Hepatocyte (in vitro differentiated cells): Measurements from ENCODE around the gene ADAMTS5. TPM values are rescaled to one million over a fixed set of nuclear protein-coding genes. Genes with fewer than 3 reads are reported as not detected.

Source experiments
- DNase-seq: peaks from one replicate; pipeline ENCODE4 v3.0.0-alpha.2; 2016; ENCODE audit warnings: low spot score
- H2AFZ ChIP-seq: fragments of 200-600 bp; sonication (generic); 2 replicates; pipeline ENCODE4 v1.6.0; 2016; ENCODE audit warnings: antibody characterized with exemption, mild to moderate bottlenecking
- H3K27ac ChIP-seq: fragments of 200-600 bp; sonication (generic); 2 replicates; pipeline ENCODE4 v1.5.1; 2016; ENCODE audit warnings: mild to moderate bottlenecking
- H3K27me3 ChIP-seq: fragments of 200-600 bp; sonication (generic); 2 replicates; pipeline ENCODE4 v1.6.1; 2016
- H3K36me3 ChIP-seq: fragments of 200-600 bp; sonication (generic); replicated peaks from 2 replicates; pipeline ENCODE4 v1.5.1; 2016; ENCODE audit warnings: low read depth; ENCODE audit not compliant: insufficient read depth
- H3K4me1 ChIP-seq: fragments of 200-600 bp; sonication (generic); 2 replicates; pipeline ENCODE4 v1.5.1; 2016; ENCODE audit warnings: mild to moderate bottlenecking, moderate library complexity; ENCODE audit not compliant: insufficient read depth
- H3K4me2 ChIP-seq: fragments of 200-600 bp; sonication (generic); 2 replicates; pipeline ENCODE4 v1.6.0; 2016
- H3K4me3 ChIP-seq: fragments of 200-600 bp; sonication (generic); 2 replicates; pipeline ENCODE4 v1.5.1; 2016; ENCODE audit warnings: mild to moderate bottlenecking
- H3K79me2 ChIP-seq: fragments of 200-600 bp; sonication (generic); 2 replicates; pipeline ENCODE4 v1.6.0; 2017; ENCODE audit warnings: mild to moderate bottlenecking
- H3K9me2 ChIP-seq: fragments of 200-600 bp; sonication (generic); replicated peaks from 2 replicates; pipeline ENCODE4 v1.6.0; 2017; ENCODE audit warnings: mild to moderate bottlenecking; ENCODE audit not compliant: insufficient read depth
- H3K9me3 ChIP-seq: fragments of 200-600 bp; sonication (generic); 2 replicates; pipeline ENCODE4 v1.5.1; 2016; ENCODE audit warnings: low read depth, mild to moderate bottlenecking
- H4K20me1 ChIP-seq: fragments of 200-600 bp; sonication (generic); 2 replicates; pipeline ENCODE4 v1.6.0; 2016; ENCODE audit warnings: mild to moderate bottlenecking; ENCODE audit not compliant: insufficient read depth, poor library complexity, severe bottlenecking
- EZH2 ChIP-seq: fragments of 200-600 bp; sonication (generic); IDR thresholded peaks from 2 replicates; pipeline ENCODE4 v1.6.1; 2016; ENCODE audit warnings: antibody characterized with exemption, mild to moderate bottlenecking, borderline replicate concordance
- EZH2phosphoT487 ChIP-seq: fragments of 200-600 bp; sonication (generic); IDR thresholded peaks from one replicate; pipeline ENCODE4 v1.6.1; 2018; ENCODE audit warnings: antibody characterized with exemption, mild to moderate bottlenecking, low read depth, moderate library complexity; ENCODE audit not compliant: unreplicated experiment, severe bottlenecking
- WGBS: methylation state at CpG from one replicate; pipeline ENCODE4 v1.1.6; 2016; ENCODE audit warnings: low lambda C conversion rate; ENCODE audit errors: missing lambda C conversion rate; 5-methylcytosine and 5-hydroxymethylcytosine counted together
- polyA plus RNA-seq: library from polyadenylated mRNA; unstranded; fragments of >200 nt; fragmentation: Nextera tagmentation; extraction: Ambion mirVana; gene quantifications from 2 replicates; pipeline ENCODE4 v1.2.1, GENCODE V29; 2016
- total RNA-seq: library from RNA; depleted of rRNA; stranded (reverse); fragments of >200 nt; gene quantifications from 2 replicates; pipeline ENCODE4 v1.2.3, GENCODE V29; 2014
- TF ChIP-seq, protein P1 (sequence below): fragments of 200-600 bp; sonication (generic); IDR thresholded peaks from 2 replicates; pipeline ENCODE4 v1.5.1; 2016; ENCODE audit warnings: antibody characterized with exemption, mild to moderate bottlenecking; ENCODE audit not compliant: poor library complexity

The ADAMTS5 gene
- total and polyA plus RNA-seq, 2 experiments from 2014 or later: 1.4 to 3.1 TPM

DNA sequence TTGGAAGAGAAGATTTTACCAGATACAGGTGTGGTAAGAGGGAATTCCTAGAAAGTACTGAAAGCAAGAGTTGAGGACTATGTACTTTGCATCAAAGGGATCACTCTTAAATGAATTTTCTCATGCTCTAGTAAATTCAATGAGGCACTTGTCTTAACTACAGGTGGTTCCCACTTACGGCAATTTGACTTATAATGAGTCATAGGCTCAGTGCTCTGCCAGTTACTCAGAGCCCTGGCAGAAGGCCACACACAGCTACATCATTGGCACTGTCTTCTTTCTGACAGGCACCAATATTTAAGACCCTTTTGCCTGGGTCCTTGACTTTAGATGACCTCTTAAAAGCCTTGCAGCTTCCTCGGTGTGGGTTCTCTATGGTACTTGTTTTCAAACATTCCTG, 15.9 kb upstream of the ADAMTS5 start:
- Histone ChIP-seq H2AFZ (no peak overlapping the region), H3K9me3 (no peaks in the 10 kb centered on the region), H3K4me2 (no peak overlapping the region), H3K27ac (no peak overlapping the region), H3K4me3 (no peak overlapping the region), H3K4me1 (no peaks in the 10 kb centered on the region), H3K9me2 (no peaks in the 10 kb centered on the region), H3K36me3 (no peaks in the 10 kb centered on the region), H4K20me1 (no peaks in the 10 kb centered on the region), H3K79me2 (no peaks in the 10 kb centered on the region), H3K27me3 (no peaks in the 10 kb centered on the region)
- 98% methylated on average over 2 of the region's 2 CpGs for WGBS
- no peak for DNase-seq
- no peak for TF ChIP-seq EZH2
- TF ChIP-seq, protein P1, sequence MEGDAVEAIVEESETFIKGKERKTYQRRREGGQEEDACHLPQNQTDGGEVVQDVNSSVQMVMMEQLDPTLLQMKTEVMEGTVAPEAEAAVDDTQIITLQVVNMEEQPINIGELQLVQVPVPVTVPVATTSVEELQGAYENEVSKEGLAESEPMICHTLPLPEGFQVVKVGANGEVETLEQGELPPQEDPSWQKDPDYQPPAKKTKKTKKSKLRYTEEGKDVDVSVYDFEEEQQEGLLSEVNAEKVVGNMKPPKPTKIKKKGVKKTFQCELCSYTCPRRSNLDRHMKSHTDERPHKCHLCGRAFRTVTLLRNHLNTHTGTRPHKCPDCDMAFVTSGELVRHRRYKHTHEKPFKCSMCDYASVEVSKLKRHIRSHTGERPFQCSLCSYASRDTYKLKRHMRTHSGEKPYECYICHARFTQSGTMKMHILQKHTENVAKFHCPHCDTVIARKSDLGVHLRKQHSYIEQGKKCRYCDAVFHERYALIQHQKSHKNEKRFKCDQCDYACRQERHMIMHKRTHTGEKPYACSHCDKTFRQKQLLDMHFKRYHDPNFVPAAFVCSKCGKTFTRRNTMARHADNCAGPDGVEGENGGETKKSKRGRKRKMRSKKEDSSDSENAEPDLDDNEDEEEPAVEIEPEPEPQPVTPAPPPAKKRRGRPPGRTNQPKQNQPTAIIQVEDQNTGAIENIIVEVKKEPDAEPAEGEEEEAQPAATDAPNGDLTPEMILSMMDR: no peak
- TF ChIP-seq EZH2phosphoT487: no peak

DNA sequence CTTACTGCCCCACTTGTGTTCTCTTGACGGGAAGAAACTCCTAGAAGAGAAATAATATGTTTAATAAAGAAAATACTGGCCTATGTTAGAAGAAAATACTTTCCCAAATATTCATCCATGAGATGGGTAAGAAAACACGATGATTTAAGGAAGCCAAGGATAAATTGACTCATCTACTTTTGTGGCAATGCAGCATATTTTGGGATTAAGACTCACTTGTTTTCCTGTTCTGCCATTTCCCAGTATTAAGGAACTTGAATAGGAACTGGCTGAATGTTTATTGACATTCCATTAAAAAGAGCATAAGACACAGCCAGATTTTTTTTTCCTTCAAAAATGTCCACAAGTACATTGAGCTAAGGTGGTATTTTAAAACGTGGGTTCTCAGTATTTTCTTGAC, 10.9 kb upstream of the ADAMTS5 start:
- Histone ChIP-seq H3K9me2 (no peaks in the 10 kb centered on the region), H3K4me3 (no peak overlapping the region), H3K4me1 (no peaks in the 10 kb centered on the region), H3K79me2 (no peaks in the 10 kb centered on the region), H3K27me3 (no peaks in the 10 kb centered on the region), H3K4me2 (no peak overlapping the region), H2AFZ (no peak overlapping the region), H3K9me3 (no peaks in the 10 kb centered on the region), H4K20me1 (no peaks in the 10 kb centered on the region), H3K36me3 (no peaks in the 10 kb centered on the region), H3K27ac (no peak overlapping the region)
- DNase-seq: no peak
- 70% methylated on average over 3 of the region's 3 CpGs for WGBS
- TF ChIP-seq EZH2phosphoT487: no peak
- no peak for TF ChIP-seq EZH2
- TF ChIP-seq, protein P1: no peak

DNA sequence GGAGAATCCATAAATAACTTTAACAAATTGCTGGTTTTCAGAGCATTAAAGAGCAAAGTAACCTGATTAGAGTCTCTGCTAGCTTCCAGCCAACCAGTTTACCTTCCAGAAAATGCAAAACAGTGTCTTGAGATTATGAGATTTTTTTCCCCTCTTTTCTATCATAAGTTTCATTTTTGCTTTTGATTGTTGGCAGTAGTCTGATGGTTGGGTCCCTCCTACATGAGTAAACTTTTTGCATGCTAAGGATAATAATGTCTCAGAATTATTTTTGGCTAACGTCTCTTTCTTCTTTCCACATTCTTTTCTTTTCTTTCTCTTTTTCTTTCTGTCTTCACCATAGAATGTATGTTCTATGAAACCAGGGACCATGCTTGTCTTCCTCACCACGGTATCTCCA, 6.3 kb upstream of the ADAMTS5 start:
- no peak overlapping the region for H3K27ac ChIP-seq
- no peaks in the 10 kb centered on the region for H4K20me1 ChIP-seq
- H3K27me3 ChIP-seq: peaks cover 16% of the 10 kb centered on the region
- no peak overlapping the region for H2AFZ ChIP-seq
- no peaks in the 10 kb centered on the region for H3K9me2 ChIP-seq
- no peaks in the 10 kb centered on the region for H3K79me2 ChIP-seq
- no peak overlapping the region for H3K4me2 ChIP-seq
- no peaks in the 10 kb centered on the region for H3K4me1 ChIP-seq
- no peak for TF ChIP-seq EZH2phosphoT487
- no peak overlapping the region for H3K4me3 ChIP-seq
- WGBS: 83% methylated on average over 2 of the region's 2 CpGs
- no peaks in the 10 kb centered on the region for H3K36me3 ChIP-seq
- no peak for DNase-seq
- H3K9me3 ChIP-seq: no peaks in the 10 kb centered on the region

- H3K4me3 ChIP-seq: no peak overlapping the region
- no peaks in the 10 kb centered on the region for H4K20me1 ChIP-seq
- no peak overlapping the region for H3K4me2 ChIP-seq
- H2AFZ ChIP-seq: no peak overlapping the region
- peaks cover 27% of the 10 kb centered on the region for H3K27me3 ChIP-seq
- H3K36me3 ChIP-seq: no peaks in the 10 kb centered on the region
- WGBS: 60% methylated on average over 2 of the region's 2 CpGs
- no peak for DNase-seq
- H3K27ac ChIP-seq: no peak overlapping the region
- H3K4me1 ChIP-seq: no peaks in the 10 kb centered on the region
- H3K79me2 ChIP-seq: no peaks in the 10 kb centered on the region
- no peaks in the 10 kb centered on the region for H3K9me2 ChIP-seq
- TF ChIP-seq, protein P1: no peak
- no peak for TF ChIP-seq EZH2
- no peaks in the 10 kb centered on the region for H3K9me3 ChIP-seq
Observed at GRCh38 chr21:26972192-26972591, 5.3 kb upstream of the ADAMTS5 start.
